CD4-positive, alpha-beta T cell treated with Interleukin-10 for 1 hour (primary cell): Measurements from ENCODE around the gene FOXC1.

Source experiments
- DNase-seq: peaks from one replicate; pipeline ENCODE4 v3.0.0-alpha.2; 2020

The FOXC1 gene

GRCh38 chr6:1624851-1625781 is 15.4 kb downstream of the FOXC1 start:
- no peak for DNase-seq

- no peak for DNase-seq
Observed at GRCh38 chr6:1625794-1626435, 16.2 kb downstream of the FOXC1 start.

GRCh38 chr6:1626481-1626880 is 16.8 kb downstream of the FOXC1 start:
- DNase-seq = no peak

GRCh38 chr6:1627827-1628560 is 18.3 kb downstream of the FOXC1 start:
- no peak for DNase-seq

- DNase-seq = no peak
Observed at GRCh38 chr6:1629316-1629715, 19.6 kb downstream of the FOXC1 start.

GRCh38 chr6:1630212-1630770 is 20.6 kb downstream of the FOXC1 start:
- DNase-seq = no peak

GRCh38 chr6:1630771-1631217 is 21.1 kb downstream of the FOXC1 start:
- no peak for DNase-seq

- DNase-seq = no peak
Observed at GRCh38 chr6:1631251-1631650, 21.5 kb downstream of the FOXC1 start.

GRCh38 chr6:1633366-1634021 is 23.8 kb downstream of the FOXC1 start:
- no peak for DNase-seq

GRCh38 chr6:1634081-1634480 is 24.4 kb downstream of the FOXC1 start:
- DNase-seq = no peak

GRCh38 chr6:1635305-1636010 is 25.7 kb downstream of the FOXC1 start:
- DNase-seq = no peak

GRCh38 chr6:1636272-1636825 is 26.6 kb downstream of the FOXC1 start:
- DNase-seq = no peak

GRCh38 chr6:1636971-1637871 is 27.5 kb downstream of the FOXC1 start:
- DNase-seq = no peak

- DNase-seq = no peak
Observed at GRCh38 chr6:1639430-1639829, 29.7 kb downstream of the FOXC1 start.

GRCh38 chr6:1640476-1640875 is 30.8 kb downstream of the FOXC1 start:
- no peak for DNase-seq

GRCh38 chr6:1641343-1641885 is 31.7 kb downstream of the FOXC1 start:
- no peak for DNase-seq

GRCh38 chr6:1643111-1643510 is 33.4 kb downstream of the FOXC1 start:
- no peak for DNase-seq

- DNase-seq = no peak
Observed at GRCh38 chr6:1643830-1644445, 34.2 kb downstream of the FOXC1 start.

GRCh38 chr6:1644516-1645060 is 34.9 kb downstream of the FOXC1 start:
- no peak for DNase-seq
